Measurements from ENCODE around the gene FIGLA. TPM values are rescaled to one million over a fixed set of nuclear protein-coding genes. Genes with fewer than 3 reads are reported as not detected.

FIGLA gene
- total RNA-seq, 1 experiment from 2014 or later, result not detected

DNA sequence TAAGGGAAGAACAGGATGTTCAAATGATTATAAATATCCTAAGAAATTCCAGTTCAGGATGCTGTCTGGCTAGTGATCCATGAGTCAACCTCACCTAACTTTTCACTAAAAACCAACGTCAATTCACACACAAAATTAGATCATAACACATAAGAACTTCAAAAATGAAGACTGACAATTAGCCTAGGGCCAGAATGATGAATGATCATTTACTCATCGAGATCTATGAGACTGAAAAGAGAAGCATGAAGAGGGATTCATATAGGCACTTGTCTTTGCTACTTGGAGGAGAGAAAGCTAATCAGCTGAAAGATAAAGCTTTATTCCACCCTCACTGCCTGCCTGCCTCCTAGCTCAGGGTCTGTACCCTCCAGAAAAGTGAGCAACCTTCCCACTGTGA lies 52.3 kb downstream of the FIGLA start:
- H3K9me3 Mint-ChIP-seq, result no peaks in the 10 kb centered on the region; a peak in 1 of 5 replicates
- Histone ChIP-seq H2BK20ac (ENCODE audit: low read depth, low read length, poor library complexity, severe bottlenecking) (no peak overlapping the region), H3K4ac (ENCODE audit: low read depth, low read length) (no peak overlapping the region), H3K4me2 (ENCODE audit: insufficient read depth, insufficient read length, low read length) (no peak overlapping the region), H3K79me2 (ENCODE audit: insufficient read depth, low read length) (peaks cover 40% of the 10 kb centered on the region; the same call in 1 of the 2 replicates), H3K56ac (ENCODE audit: insufficient read length, low read depth, low read length) (no peak overlapping the region), H2BK120ac (ENCODE audit: low read depth, low read length, poor library complexity, severe bottlenecking) (no peak overlapping the region), H3T11ph (ENCODE audit: low read length) (no peak overlapping the region), H3K79me1 (ENCODE audit: insufficient read depth, low read depth, low read length, poor library complexity, severe bottlenecking) (peaks cover 5% of the 10 kb centered on the region), H2BK15ac (ENCODE audit: low read depth, low read length) (no peak overlapping the region), H3K18ac (ENCODE audit: insufficient read length, low read depth, low read length) (no peak overlapping the region), H2AK5ac (ENCODE audit: insufficient read length, low read length) (no peak overlapping the region), H3K9ac (ENCODE audit: extremely low read depth, insufficient read length, low read length) (no peak overlapping the region), H3K23ac (ENCODE audit: insufficient read length, low read depth, low read length) (no peak overlapping the region), H2AFZ (ENCODE audit: low read length) (no peak overlapping the region), H4K8ac (replicated peaks; ENCODE audit: insufficient read length, low read depth, low read length) (no peak overlapping the region), H3K27me3 (ENCODE audit: insufficient read depth, low read length) (no peaks in the 10 kb centered on the region), H3K9me3 (ENCODE audit: control insufficient read depth, low read depth, low read length) (no peaks in the 10 kb centered on the region), H4K5ac (ENCODE audit: insufficient read length, low read depth, low read length) (no peak overlapping the region), H3K4me1 (ENCODE audit: insufficient read depth, low read length) (peaks cover 17% of the 10 kb centered on the region; the same call in 1 of the 2 replicates), H2BK12ac (ENCODE audit: insufficient read length, low read depth, low read length) (no peak overlapping the region), H2BK5ac (ENCODE audit: insufficient read length, low read length) (no peak overlapping the region), H3K14ac (ENCODE audit: insufficient read depth, low read length) (no peak overlapping the region; the same call in 1 of the 2 replicates), H3K23me2 (ENCODE audit: insufficient read length, low read depth, low read length, poor library complexity, severe bottlenecking) (peaks cover 3% of the 10 kb centered on the region), H4K20me1 (ENCODE audit: control insufficient read depth, insufficient read depth, insufficient read length) (no peaks in the 10 kb centered on the region), H4K91ac (ENCODE audit: insufficient read length, low read depth, low read length) (no peak overlapping the region), H3K27ac (ENCODE audit: insufficient read length, low read depth, low read length) (no peak overlapping the region)
- no peak for DNase-seq
- H3K4me1 Mint-ChIP-seq, result peaks cover 50 to 58% of the 10 kb centered on the region in 2 experiments
- peak overlapping the region in 2 of 3 experiments; percentile 28 to 73; a peak in 2 of 7 replicates for H3K27ac Mint-ChIP-seq
- no peak overlapping the region for H3K4me3 Mint-ChIP-seq
- TF ChIP-seq, protein P1, sequence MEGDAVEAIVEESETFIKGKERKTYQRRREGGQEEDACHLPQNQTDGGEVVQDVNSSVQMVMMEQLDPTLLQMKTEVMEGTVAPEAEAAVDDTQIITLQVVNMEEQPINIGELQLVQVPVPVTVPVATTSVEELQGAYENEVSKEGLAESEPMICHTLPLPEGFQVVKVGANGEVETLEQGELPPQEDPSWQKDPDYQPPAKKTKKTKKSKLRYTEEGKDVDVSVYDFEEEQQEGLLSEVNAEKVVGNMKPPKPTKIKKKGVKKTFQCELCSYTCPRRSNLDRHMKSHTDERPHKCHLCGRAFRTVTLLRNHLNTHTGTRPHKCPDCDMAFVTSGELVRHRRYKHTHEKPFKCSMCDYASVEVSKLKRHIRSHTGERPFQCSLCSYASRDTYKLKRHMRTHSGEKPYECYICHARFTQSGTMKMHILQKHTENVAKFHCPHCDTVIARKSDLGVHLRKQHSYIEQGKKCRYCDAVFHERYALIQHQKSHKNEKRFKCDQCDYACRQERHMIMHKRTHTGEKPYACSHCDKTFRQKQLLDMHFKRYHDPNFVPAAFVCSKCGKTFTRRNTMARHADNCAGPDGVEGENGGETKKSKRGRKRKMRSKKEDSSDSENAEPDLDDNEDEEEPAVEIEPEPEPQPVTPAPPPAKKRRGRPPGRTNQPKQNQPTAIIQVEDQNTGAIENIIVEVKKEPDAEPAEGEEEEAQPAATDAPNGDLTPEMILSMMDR (conservative IDR thresholded peaks at IDR 0.05), result no peak
- H3K36me3 Mint-ChIP-seq (ENCODE audit: insufficient read depth in 1 of 3, low read depth in 3 of 3), result peaks cover 2 to 4% (median 3%) of the 10 kb centered on the region in 3 experiments; a peak in 4 of 7 replicates
- no peaks in the 10 kb centered on the region for H3K27me3 Mint-ChIP-seq (ENCODE audit: low read depth)
- no CpG with 5 or more reads among the region's 2 CpGs for WGBS (ENCODE audit: extremely low coverage, insufficient read length, low lambda C conversion rate)

Measured in H9 (cell line).